IMR-90 (cell line): ENCODE measurements around the gene PSD. TPM values are rescaled to one million over a fixed set of nuclear protein-coding genes. Genes with fewer than 3 reads are reported as not detected.

Experiments
- ATAC-seq: fragments of 200-7000 bp; cut with Tn5 transposase; 2 replicates; pipeline ENCODE4 v1.9.1; 2020; ENCODE audit warnings: low read depth, mild to moderate bottlenecking, moderate library complexity
- BruUV-seq: library from RNA; stranded (reverse); fragments of 400-500 nt; replicated peaks from 2 replicates; lab custom pipeline; 2021; lab: Mats Ljungman, UMichigan
- CTCF ChIA-PET: fragments of 300-600 bp; formaldehyde crosslinking; extraction: SDS; loops from one replicate; lab custom pipeline; 2021; ENCODE audit warnings: antibody characterized with exemption; lab: Yijun Ruan, JAX
- POLR2A ChIA-PET: fragments of 300-600 bp; sonication (Branson Sonifier 250); formaldehyde crosslinking; loops from one replicate; lab custom pipeline; 2022; ENCODE audit warnings: antibody characterized with exemption; ENCODE audit not compliant: unreplicated experiment; lab: Charles Lee
- DNase-seq: peaks from one replicate; pipeline ENCODE4 v3.0.0; 2013
- H2AFZ ChIP-seq: replicated peaks from 2 replicates; pipeline ENCODE3; 2013; ENCODE audit warnings: low read length, mild to moderate bottlenecking; ENCODE audit not compliant: poor library complexity
- H2AK5ac ChIP-seq: 2 replicates; pipeline ENCODE4 v1.6.1; 2013; ENCODE audit warnings: low read depth, low read length, inconsistent platforms
- H2AK9ac ChIP-seq: replicated peaks from 2 replicates; pipeline ENCODE3; 2013; ENCODE audit warnings: mild to moderate bottlenecking, low read depth, low read length, moderate library complexity; ENCODE audit not compliant: poor library complexity
- H2BK120ac ChIP-seq: 2 replicates; pipeline ENCODE4 v1.6.1; 2013; ENCODE audit warnings: low read depth, low read length, inconsistent platforms
- H2BK15ac ChIP-seq: 3 replicates; pipeline ENCODE4 v1.6.1; 2013; ENCODE audit warnings: low read depth, low read length, inconsistent platforms
- H2BK20ac ChIP-seq: 2 replicates; pipeline ENCODE4 v1.6.1; 2013; ENCODE audit warnings: low read depth, mild to moderate bottlenecking, inconsistent platforms, low read length, moderate library complexity
- H2BK5ac ChIP-seq: 2 replicates; pipeline ENCODE4 v1.6.1; 2013; ENCODE audit warnings: mild to moderate bottlenecking, low read depth, low read length, inconsistent platforms; ENCODE audit not compliant: poor library complexity, severe bottlenecking
- H3K14ac ChIP-seq: replicated peaks from 2 replicates; pipeline ENCODE4 v1.6.1; 2013; ENCODE audit warnings: low read depth, low read length, inconsistent platforms
- H3K18ac ChIP-seq: 2 replicates; pipeline ENCODE4 v1.6.1; 2013; ENCODE audit warnings: low read depth, low read length, control low read depth
- H3K23ac ChIP-seq: 2 replicates; pipeline ENCODE4 v1.6.1; 2013; ENCODE audit warnings: low read depth, low read length, inconsistent platforms
- H3K27ac ChIP-seq: 2 replicates; pipeline ENCODE4 v1.5.1; 2013; ENCODE audit warnings: mild to moderate bottlenecking, control low read depth, low read length; ENCODE audit not compliant: insufficient read depth
- H3K27me3 ChIP-seq: 2 replicates; pipeline ENCODE4 v1.6.1; 2013; ENCODE audit warnings: low read length; ENCODE audit not compliant: control insufficient read depth, insufficient read depth
- H3K36me3 ChIP-seq: 2 replicates; pipeline ENCODE4 v1.6.1; 2013; ENCODE audit warnings: low read length, mixed read lengths; ENCODE audit not compliant: control insufficient read depth, insufficient read depth
- H3K4ac ChIP-seq: 2 replicates; pipeline ENCODE4 v1.6.1; 2013; ENCODE audit warnings: low read depth, low read length, inconsistent platforms
- H3K4me1 ChIP-seq: 2 replicates; pipeline ENCODE4 v1.6.1; 2013; ENCODE audit warnings: low read length, mixed read lengths; ENCODE audit not compliant: control insufficient read depth, insufficient read depth
- H3K4me2 ChIP-seq: 2 replicates; pipeline ENCODE4 v1.6.1; 2013; ENCODE audit warnings: low read depth, mild to moderate bottlenecking, control low read depth, low read length, moderate library complexity
- H3K4me3 ChIP-seq: 2 replicates; pipeline ENCODE4 v1.5.1; 2013; ENCODE audit warnings: low read depth, mild to moderate bottlenecking, control low read depth, low read length, moderate library complexity; ENCODE audit not compliant: insufficient read depth
- H3K56ac ChIP-seq: 2 replicates; pipeline ENCODE4 v1.6.1; 2013; ENCODE audit warnings: low read length, inconsistent platforms; ENCODE audit not compliant: insufficient read depth; ENCODE audit errors: extremely low read depth
- H3K79me1 ChIP-seq, 2 experiments: 2 replicates each; pipeline ENCODE4 v1.6.1; 2013; ENCODE audit warnings: low read length in 2 of 2, inconsistent platforms in 1 of 2, low read depth in 1 of 2
- H3K9ac ChIP-seq: 2 replicates; pipeline ENCODE4 v1.6.1; 2013; ENCODE audit warnings: low read depth, low read length, control low read depth
- H3K9me1 ChIP-seq: 2 replicates; pipeline ENCODE4 v1.6.1; 2013; ENCODE audit warnings: low read length, inconsistent platforms; ENCODE audit not compliant: insufficient read depth
- H3K9me3 ChIP-seq: 2 replicates; pipeline ENCODE4 v1.6.1; 2013; ENCODE audit warnings: low read length; ENCODE audit not compliant: control insufficient read depth, insufficient read depth
- H4K20me1 ChIP-seq: 2 replicates; pipeline ENCODE4 v1.6.1; 2013; ENCODE audit warnings: low read length, inconsistent platforms; ENCODE audit not compliant: insufficient read depth
- H4K5ac ChIP-seq: 2 replicates; pipeline ENCODE4 v1.6.1; 2013; ENCODE audit warnings: mild to moderate bottlenecking, low read depth, low read length, control low read depth
- H4K8ac ChIP-seq, 2 experiments: 2 replicates each; pipeline ENCODE4 v1.6.1; 2013; ENCODE audit warnings: low read depth in 2 of 2, low read length in 2 of 2, control low read depth in 1 of 2, inconsistent platforms in 1 of 2
- H4K91ac ChIP-seq: 2 replicates; pipeline ENCODE4 v1.6.1; 2013; ENCODE audit warnings: low read depth, low read length, inconsistent platforms; ENCODE audit not compliant: insufficient read depth
- BHLHE40 ChIP-seq: fragments of 150-350 bp; IDR thresholded peaks from 2 replicates; pipeline ENCODE4 v1.6.1; 2016; ENCODE audit warnings: mild to moderate bottlenecking, low read depth, low read length
- CEBPB ChIP-seq: IDR thresholded peaks from 2 replicates; pipeline ENCODE4 v1.6.1; 2012; ENCODE audit warnings: low read depth, low read length, improper control_type of control experiment
- CTCF ChIP-seq: conservative IDR thresholded peaks from 2 replicates; pipeline ENCODE4 v1.5.1; 2012; ENCODE audit warnings: mild to moderate bottlenecking, low read depth, low read length, improper control_type of control experiment
- WGBS, 2 experiments: methylation state at CpG; one replicate each; pipeline versions ENCODE4 v1.1.5 to v1.1.7; 2013; ENCODE audit warnings: missing lambda C conversion rate in 2 of 2; ENCODE audit not compliant: insufficient read length in 1 of 2; ENCODE audit errors: extremely low coverage in 2 of 2; 5-methylcytosine and 5-hydroxymethylcytosine counted together
- dilution Hi-C: fragments of 300-500 bp; cut with HindIII; formaldehyde crosslinking; loops from one replicate; pipeline ENCODE4 v1.14.3; 2018; ENCODE audit warnings: low sequenced_read_pairs; ENCODE audit not compliant: unreplicated experiment
- in situ Hi-C: fragments of 300-500 bp; cut with MboI; formaldehyde crosslinking; loops from 3 replicates; pipeline ENCODE4 v1.14.3; 2019; ENCODE audit warnings: low sequenced_read_pairs, inconsistent platforms, mixed read lengths
- intact Hi-C: fragments of 100-400 bp; cut with micrococcal nuclease; formaldehyde crosslinking; loops from 2 replicates; pipeline ENCODE4 v1.10.0; 2022
- polyA plus RNA-seq, 3 experiments: library from polyadenylated mRNA; depleted of rRNA; stranded (reverse); fragments of >200 nt; gene quantifications; 2 replicates each; pipeline ENCODE4 v1.2.3, GENCODE V29; 2012; ENCODE audit warnings: low replicate concordance in 1 of 3
- total RNA-seq: library from RNA; depleted of rRNA; stranded (reverse); fragments of >200 nt; gene quantifications from 2 replicates; pipeline ENCODE4 v1.2.3, GENCODE V29; 2012

The PSD gene
- total and polyA plus RNA-seq, 2 of the 4 experiments (the other 2 are of a cell fraction), result 2.0 to 4.4 TPM

GRCh38 chr10:102375250-102375649 is 43.3 kb downstream of the PSD start:
- Histone ChIP-seq H3K4me3 (no peak overlapping the region), H2AK9ac (no peak overlapping the region), H3K4ac (no peak overlapping the region), H2BK20ac (no peak overlapping the region), H3K9me1 (no peaks in the 10 kb centered on the region), H3K18ac (no peak overlapping the region), H4K8ac (no peak overlapping the region), H3K4me1 (no peaks in the 10 kb centered on the region), H4K20me1 (0 out of 2 replicates have a peak, but pooled peaks cover 4% of the 10 kb centered on the region), H3K14ac (no peak overlapping the region), H2BK15ac (no peak overlapping the region), H4K5ac (no peak overlapping the region), H3K56ac (no peak overlapping the region), H3K27me3 (no peaks in the 10 kb centered on the region), H3K27ac (no peak overlapping the region), H3K79me1 (peaks cover 5 to 7% of the 10 kb centered on the region in 2 experiments; a peak in 1 of 4 replicates), H3K4me2 (no peak overlapping the region), H3K23ac (no peak overlapping the region), H2BK120ac (no peak overlapping the region), H3K9me3 (no peaks in the 10 kb centered on the region), H4K91ac (no peak overlapping the region), H3K36me3 (peaks cover 60% of the 10 kb centered on the region), H2AFZ (peak overlapping the region; percentile 13), H2AK5ac (no peak overlapping the region), H3K9ac (no peak overlapping the region), H2BK5ac (no peak overlapping the region)
- 63% methylated on average over 1 of the region's 7 CpGs; no CpG with 5 or more reads in 1 of the 2 experiments for WGBS, 2 experiments
- no TSS peak for BruUV-seq
- ATAC-seq (no peak), DNase-seq (no peak)
- in situ Hi-C loops, result no loop called here
- ChIA-PET POLR2A (no interaction called here), CTCF (no interaction called here)
- TF ChIP-seq CEBPB, result no peak
- TF ChIP-seq BHLHE40, result no peak
- TF ChIP-seq CTCF, result 0 out of 2 replicates have a peak, but pooled peaks have one; percentile 10
- intact Hi-C loops, result no loop called here
- dilution Hi-C loops, result no loop called here
